Uterus (tissue), 2 donors: ENCODE measurements around the gene C11orf24.

Source experiments
- CTCF ChIP-seq, 4 experiments: fragments of 200-600 bp in 2 of 4; fragments of 450-650 bp in 2 of 4; sonication (generic) in 2 of 4; IDR thresholded peaks; one replicate each; pipeline ENCODE4 v1.5.1; 2016 to 2019; ENCODE audit warnings: antibody characterized with exemption in 4 of 4, mild to moderate bottlenecking in 2 of 4, moderate library complexity in 1 of 4
- POLR2A ChIP-seq, 2 donors: fragments of 450-650 bp; IDR thresholded peaks; one replicate each; pipeline ENCODE4 v1.6.1; 2016; ENCODE audit warnings: antibody characterized with exemption in 2 of 2, mild to moderate bottlenecking in 1 of 2, moderate library complexity in 1 of 2

GRCh38 chr11:68287419-68287818 lies 15.6 kb upstream of the C11orf24 start:
- no peak for TF ChIP-seq CTCF (IDR thresholded peaks at IDR 0.05)
- TF ChIP-seq POLR2A (IDR thresholded peaks at IDR 0.05) = no peak
